ENCODE data around the gene CRYGB.

GRCh38 chr2:208093128-208093527 lies 52.8 kb downstream of the CRYGB start:
- TF ChIP-seq CTCF (conservative IDR thresholded peaks at IDR 0.05 in 1 of 2, IDR thresholded peaks at IDR 0.05 in 1 of 2; ENCODE audit: low read depth in 1 of 2, low read length in 2 of 2) (no peak), EZH2 (IDR thresholded peaks at IDR 0.05; ENCODE audit: low read length, missing control alignments) (no peak)
